Measurements from ENCODE around the gene EVX2.

DNA sequence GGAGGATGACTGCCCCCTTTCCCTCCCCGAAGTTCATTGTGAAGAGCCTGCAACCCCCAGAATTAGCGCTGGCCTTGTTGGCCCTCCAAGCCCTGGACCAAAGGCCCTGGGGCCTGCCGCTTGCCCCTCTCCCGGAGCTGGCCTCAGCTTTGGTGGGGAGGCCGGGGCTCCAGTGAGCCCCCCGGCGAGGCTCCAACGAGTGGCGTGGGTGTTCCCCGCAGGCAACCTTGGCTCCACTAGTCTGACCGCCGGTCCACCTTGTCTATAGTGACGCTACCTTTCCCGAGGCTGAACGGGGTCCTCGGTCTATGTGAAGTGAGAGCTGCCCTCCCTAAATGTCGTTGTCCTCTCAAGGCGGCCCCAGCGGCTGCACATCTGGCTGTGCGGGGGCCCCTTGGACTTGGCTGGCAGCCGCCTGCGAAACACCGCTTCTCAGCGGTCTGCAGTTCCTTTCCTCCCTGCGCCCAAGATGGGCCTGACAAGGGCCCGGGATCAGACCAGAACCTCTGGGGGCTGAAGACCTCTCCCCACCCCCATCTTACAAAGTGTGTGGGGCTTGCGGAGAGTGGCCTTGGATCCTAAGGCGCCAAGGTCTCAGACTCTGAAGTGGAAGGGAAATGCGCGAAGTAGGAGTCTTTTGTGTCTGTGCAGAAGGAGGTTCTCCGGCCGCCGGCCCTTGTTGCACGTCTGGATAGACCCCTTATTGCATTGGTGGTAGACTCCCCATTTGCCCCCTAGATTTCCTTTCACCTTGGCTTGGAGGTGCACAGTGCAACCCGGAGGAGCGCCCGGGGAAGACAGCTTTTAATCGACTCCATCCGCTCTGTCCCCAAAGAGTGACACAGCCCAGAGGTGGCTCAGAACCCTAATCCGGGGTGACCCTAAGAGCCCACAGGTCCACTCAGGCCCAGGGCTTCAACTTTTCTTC, 28.9 kb upstream of the EVX2 start:
- TF ChIP-seq NFYB (CRISPR knock-in tag; IDR thresholded peaks at IDR 0.05) (no peak), FOXJ3 (CRISPR knock-in tag; IDR thresholded peaks at IDR 0.05; ENCODE audit: borderline replicate concordance) (no peak), KAT7 (CRISPR knock-in tag; IDR thresholded peaks at IDR 0.05; ENCODE audit: borderline replicate concordance) (no peak), RCOR2 (CRISPR knock-in tag; IDR thresholded peaks at IDR 0.05) (no peak), ZC3H4 (CRISPR knock-in tag; IDR thresholded peaks at IDR 0.05; ENCODE audit: borderline replicate concordance) (no peak), SNRNP70 (IDR thresholded peaks at IDR 0.05; ENCODE audit: low read depth, low read length) (no peak), HNRNPK (IDR thresholded peaks at IDR 0.05; ENCODE audit: low read depth, low read length, poor library complexity, severe bottlenecking) (no peak)
- TF ChIP-seq, protein P1, sequence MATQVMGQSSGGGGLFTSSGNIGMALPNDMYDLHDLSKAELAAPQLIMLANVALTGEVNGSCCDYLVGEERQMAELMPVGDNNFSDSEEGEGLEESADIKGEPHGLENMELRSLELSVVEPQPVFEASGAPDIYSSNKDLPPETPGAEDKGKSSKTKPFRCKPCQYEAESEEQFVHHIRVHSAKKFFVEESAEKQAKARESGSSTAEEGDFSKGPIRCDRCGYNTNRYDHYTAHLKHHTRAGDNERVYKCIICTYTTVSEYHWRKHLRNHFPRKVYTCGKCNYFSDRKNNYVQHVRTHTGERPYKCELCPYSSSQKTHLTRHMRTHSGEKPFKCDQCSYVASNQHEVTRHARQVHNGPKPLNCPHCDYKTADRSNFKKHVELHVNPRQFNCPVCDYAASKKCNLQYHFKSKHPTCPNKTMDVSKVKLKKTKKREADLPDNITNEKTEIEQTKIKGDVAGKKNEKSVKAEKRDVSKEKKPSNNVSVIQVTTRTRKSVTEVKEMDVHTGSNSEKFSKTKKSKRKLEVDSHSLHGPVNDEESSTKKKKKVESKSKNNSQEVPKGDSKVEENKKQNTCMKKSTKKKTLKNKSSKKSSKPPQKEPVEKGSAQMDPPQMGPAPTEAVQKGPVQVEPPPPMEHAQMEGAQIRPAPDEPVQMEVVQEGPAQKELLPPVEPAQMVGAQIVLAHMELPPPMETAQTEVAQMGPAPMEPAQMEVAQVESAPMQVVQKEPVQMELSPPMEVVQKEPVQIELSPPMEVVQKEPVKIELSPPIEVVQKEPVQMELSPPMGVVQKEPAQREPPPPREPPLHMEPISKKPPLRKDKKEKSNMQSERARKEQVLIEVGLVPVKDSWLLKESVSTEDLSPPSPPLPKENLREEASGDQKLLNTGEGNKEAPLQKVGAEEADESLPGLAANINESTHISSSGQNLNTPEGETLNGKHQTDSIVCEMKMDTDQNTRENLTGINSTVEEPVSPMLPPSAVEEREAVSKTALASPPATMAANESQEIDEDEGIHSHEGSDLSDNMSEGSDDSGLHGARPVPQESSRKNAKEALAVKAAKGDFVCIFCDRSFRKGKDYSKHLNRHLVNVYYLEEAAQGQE (IDR thresholded peaks at IDR 0.05; ENCODE audit: borderline replicate concordance in 1 of 2, low read depth in 1 of 2, low read length in 2 of 2) = no peak
- TF ChIP-seq, protein P2, sequence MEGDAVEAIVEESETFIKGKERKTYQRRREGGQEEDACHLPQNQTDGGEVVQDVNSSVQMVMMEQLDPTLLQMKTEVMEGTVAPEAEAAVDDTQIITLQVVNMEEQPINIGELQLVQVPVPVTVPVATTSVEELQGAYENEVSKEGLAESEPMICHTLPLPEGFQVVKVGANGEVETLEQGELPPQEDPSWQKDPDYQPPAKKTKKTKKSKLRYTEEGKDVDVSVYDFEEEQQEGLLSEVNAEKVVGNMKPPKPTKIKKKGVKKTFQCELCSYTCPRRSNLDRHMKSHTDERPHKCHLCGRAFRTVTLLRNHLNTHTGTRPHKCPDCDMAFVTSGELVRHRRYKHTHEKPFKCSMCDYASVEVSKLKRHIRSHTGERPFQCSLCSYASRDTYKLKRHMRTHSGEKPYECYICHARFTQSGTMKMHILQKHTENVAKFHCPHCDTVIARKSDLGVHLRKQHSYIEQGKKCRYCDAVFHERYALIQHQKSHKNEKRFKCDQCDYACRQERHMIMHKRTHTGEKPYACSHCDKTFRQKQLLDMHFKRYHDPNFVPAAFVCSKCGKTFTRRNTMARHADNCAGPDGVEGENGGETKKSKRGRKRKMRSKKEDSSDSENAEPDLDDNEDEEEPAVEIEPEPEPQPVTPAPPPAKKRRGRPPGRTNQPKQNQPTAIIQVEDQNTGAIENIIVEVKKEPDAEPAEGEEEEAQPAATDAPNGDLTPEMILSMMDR (CRISPR knock-in tag; IDR thresholded peaks at IDR 0.05) = no peak
- TF ChIP-seq, protein P3, sequence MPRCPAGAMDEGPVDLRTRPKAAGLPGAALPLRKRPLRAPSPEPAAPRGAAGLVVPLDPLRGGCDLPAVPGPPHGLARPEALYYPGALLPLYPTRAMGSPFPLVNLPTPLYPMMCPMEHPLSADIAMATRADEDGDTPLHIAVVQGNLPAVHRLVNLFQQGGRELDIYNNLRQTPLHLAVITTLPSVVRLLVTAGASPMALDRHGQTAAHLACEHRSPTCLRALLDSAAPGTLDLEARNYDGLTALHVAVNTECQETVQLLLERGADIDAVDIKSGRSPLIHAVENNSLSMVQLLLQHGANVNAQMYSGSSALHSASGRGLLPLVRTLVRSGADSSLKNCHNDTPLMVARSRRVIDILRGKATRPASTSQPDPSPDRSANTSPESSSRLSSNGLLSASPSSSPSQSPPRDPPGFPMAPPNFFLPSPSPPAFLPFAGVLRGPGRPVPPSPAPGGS (CRISPR knock-in tag; IDR thresholded peaks at IDR 0.05) = no peak
- TF ChIP-seq, protein P4, sequence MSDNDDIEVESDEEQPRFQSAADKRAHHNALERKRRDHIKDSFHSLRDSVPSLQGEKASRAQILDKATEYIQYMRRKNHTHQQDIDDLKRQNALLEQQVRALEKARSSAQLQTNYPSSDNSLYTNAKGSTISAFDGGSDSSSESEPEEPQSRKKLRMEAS (IDR thresholded peaks at IDR 0.05) = no peak

Data from HepG2 (cell line).